ENCODE measurements around the gene SDK1. TPM values are rescaled to one million over a fixed set of nuclear protein-coding genes. Genes with fewer than 3 reads are reported as not detected.

SDK1 gene
- total RNA-seq, 1 donor from 2014 or later = 4.3 TPM

DNA sequence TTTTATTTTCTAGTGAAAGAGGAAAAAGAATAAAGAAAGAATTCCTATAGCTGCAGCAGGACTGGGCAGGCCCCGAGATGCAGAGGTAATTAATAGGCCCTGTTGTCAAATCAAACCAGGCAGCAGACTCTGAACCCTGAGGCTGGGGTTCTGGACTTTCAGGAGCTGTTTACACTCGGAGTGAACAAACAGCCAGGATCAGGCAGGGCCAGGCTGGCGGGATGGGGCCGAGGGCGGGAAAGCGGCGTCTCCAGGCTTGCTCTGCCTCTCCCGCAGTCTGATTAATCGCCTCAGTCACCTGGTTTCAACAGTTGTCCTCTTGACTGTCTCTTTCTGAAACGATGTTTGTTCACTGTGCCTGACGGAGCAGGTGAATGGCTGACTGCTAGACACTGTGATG, 705.6 kb downstream of the SDK1 start:
- Mint-ChIP-seq H3K27me3 (ENCODE audit: unreplicated experiment) (no peaks in the 10 kb centered on the region), H3K4me3 (ENCODE audit: unreplicated experiment) (no peak overlapping the region), H3K27ac (ENCODE audit: unreplicated experiment) (no peak overlapping the region), H3K9me3 (ENCODE audit: unreplicated experiment) (peaks cover 10% of the 10 kb centered on the region), H3K4me1 (ENCODE audit: unreplicated experiment) (no peaks in the 10 kb centered on the region), H3K36me3 (ENCODE audit: low read depth, unreplicated experiment) (no peaks in the 10 kb centered on the region)
- TF ChIP-seq, protein P1, sequence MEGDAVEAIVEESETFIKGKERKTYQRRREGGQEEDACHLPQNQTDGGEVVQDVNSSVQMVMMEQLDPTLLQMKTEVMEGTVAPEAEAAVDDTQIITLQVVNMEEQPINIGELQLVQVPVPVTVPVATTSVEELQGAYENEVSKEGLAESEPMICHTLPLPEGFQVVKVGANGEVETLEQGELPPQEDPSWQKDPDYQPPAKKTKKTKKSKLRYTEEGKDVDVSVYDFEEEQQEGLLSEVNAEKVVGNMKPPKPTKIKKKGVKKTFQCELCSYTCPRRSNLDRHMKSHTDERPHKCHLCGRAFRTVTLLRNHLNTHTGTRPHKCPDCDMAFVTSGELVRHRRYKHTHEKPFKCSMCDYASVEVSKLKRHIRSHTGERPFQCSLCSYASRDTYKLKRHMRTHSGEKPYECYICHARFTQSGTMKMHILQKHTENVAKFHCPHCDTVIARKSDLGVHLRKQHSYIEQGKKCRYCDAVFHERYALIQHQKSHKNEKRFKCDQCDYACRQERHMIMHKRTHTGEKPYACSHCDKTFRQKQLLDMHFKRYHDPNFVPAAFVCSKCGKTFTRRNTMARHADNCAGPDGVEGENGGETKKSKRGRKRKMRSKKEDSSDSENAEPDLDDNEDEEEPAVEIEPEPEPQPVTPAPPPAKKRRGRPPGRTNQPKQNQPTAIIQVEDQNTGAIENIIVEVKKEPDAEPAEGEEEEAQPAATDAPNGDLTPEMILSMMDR (IDR thresholded peaks at IDR 0.05; ENCODE audit: unreplicated experiment) = no peak
- no peak for DNase-seq (ENCODE audit: low spot score)

DNA sequence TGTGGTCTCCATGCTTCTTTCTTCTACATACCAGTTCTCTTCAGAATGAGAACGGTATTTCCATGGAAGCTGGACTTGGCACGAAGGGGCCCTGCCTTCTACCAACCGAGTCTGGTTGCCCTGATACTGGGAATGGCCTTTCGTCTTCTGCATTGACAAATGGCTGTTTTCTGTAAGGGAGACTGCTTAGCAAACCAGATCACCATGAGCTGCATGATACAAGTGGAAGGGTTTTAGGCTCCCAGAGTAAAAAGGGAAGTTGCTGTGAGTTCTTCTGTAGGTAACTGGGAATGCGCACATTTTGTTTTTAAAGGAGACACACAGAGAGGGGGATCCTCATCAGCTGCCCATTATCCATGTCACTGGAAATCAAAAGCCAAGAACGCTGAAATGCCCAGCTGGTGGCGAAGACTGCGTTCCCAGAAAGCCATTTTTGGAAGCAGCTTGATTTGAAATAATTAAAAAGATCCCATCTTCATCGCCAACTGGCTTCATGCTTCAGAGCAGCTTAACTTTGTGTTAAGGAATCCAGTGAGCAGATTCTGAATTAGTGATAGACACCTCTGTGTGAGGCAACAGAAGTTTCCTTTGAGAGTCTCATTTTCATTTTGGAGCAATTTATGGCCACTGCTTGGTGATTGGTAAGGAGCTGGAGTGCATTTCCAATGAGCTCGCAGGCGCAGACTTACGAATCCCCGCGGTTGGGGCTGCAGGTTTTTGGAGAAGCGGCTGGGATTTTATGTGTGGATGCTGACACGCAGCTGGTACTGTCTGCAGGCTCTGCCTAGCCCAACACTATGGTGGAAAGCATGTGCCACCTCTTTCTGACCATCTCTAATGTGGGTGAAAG, 708.4 kb downstream of the SDK1 start:
- no peak for DNase-seq (ENCODE audit: low spot score)
- no peaks in the 10 kb centered on the region for H3K27me3 Mint-ChIP-seq (ENCODE audit: unreplicated experiment)
- H3K9me3 Mint-ChIP-seq (ENCODE audit: unreplicated experiment) = peaks cover 16% of the 10 kb centered on the region
- no peak overlapping the region for H3K27ac Mint-ChIP-seq (ENCODE audit: unreplicated experiment)
- no peaks in the 10 kb centered on the region for H3K4me1 Mint-ChIP-seq (ENCODE audit: unreplicated experiment)
- TF ChIP-seq, protein P1 (IDR thresholded peaks at IDR 0.05; ENCODE audit: unreplicated experiment) = no peak
- H3K36me3 Mint-ChIP-seq (ENCODE audit: low read depth, unreplicated experiment) = no peaks in the 10 kb centered on the region
- no peak overlapping the region for H3K4me3 Mint-ChIP-seq (ENCODE audit: unreplicated experiment)

DNA sequence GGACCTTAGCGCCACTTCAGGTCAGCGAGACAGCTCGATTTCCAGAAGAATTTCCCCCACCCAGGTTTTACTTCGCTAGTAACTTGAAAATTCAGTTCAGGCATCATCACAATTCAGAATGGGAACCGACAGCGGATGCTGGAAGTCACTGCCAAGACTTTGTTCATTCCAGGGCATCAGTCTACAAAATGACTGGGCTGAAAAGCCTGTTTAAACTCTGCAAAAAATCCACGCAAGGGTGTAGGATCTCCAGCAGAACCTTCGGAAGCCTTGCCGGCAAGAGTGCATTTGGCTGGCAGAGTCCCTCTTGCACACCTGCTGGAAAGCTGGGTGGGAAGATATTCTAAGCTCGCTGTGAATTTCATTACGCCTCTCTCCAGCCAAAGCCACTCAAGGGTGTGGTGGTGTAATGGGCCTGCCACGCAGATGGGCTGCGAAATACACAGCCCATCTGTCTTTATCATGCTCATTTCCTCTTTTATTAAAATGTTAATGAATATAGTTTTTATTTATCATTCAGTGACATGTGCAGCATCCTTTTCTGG, 709.1 kb downstream of the SDK1 start:
- Mint-ChIP-seq H3K27me3 (ENCODE audit: unreplicated experiment) (no peaks in the 10 kb centered on the region), H3K4me1 (ENCODE audit: unreplicated experiment) (no peaks in the 10 kb centered on the region), H3K9me3 (ENCODE audit: unreplicated experiment) (peaks cover 16% of the 10 kb centered on the region), H3K4me3 (ENCODE audit: unreplicated experiment) (no peak overlapping the region), H3K36me3 (ENCODE audit: low read depth, unreplicated experiment) (no peaks in the 10 kb centered on the region), H3K27ac (ENCODE audit: unreplicated experiment) (no peak overlapping the region)
- TF ChIP-seq, protein P1 (IDR thresholded peaks at IDR 0.05; ENCODE audit: unreplicated experiment) = no peak
- no peak for DNase-seq (ENCODE audit: low spot score)

DNA sequence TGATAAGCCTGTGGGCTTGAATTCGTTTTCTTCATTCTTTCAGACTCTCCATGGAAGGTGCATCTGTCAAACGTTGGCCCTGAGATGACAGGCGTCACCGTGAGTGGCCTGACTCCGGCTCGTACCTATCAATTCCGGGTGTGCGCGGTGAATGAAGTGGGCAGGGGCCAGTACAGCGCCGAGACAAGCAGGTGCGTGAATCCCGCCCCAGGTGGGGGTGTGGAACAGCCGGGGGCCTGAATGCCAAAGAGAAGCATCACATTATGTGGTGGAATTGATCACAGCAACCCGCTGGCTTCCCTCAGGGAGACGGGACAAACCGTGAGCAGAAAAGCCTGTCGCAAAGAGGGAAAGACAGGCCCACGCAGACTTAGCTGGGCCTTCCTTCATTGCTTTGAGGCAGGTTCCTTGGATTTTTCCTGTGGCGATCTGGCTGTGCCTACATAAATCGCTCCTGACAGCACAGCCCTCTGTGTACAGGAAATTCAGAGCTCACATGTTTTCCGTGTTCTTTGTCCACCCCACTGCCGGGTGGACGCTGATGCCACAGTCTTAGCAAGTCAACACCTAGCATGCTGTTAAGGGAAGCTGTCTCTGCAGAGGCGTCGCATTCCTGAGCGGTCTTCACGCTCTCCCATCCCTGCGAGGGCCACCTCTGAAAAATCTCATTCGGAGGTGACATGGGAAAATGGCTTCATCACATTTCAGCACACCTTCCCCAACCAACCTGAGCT, 710.0 kb downstream of the SDK1 start:
- TF ChIP-seq, protein P1 (IDR thresholded peaks at IDR 0.05; ENCODE audit: unreplicated experiment) = no peak
- Mint-ChIP-seq H3K4me3 (ENCODE audit: unreplicated experiment) (no peak overlapping the region), H3K27me3 (ENCODE audit: unreplicated experiment) (no peaks in the 10 kb centered on the region), H3K4me1 (ENCODE audit: unreplicated experiment) (no peaks in the 10 kb centered on the region), H3K27ac (ENCODE audit: unreplicated experiment) (no peak overlapping the region), H3K36me3 (ENCODE audit: low read depth, unreplicated experiment) (no peaks in the 10 kb centered on the region), H3K9me3 (ENCODE audit: unreplicated experiment) (peaks cover 16% of the 10 kb centered on the region)
- DNase-seq (ENCODE audit: low spot score) = no peak

Data from endothelial cell (in vitro differentiated cells).